Thoracic aorta (tissue), 2 donors: Measurements from ENCODE around the gene PFKL. TPM values are rescaled to one million over a fixed set of nuclear protein-coding genes. Genes with fewer than 3 reads are reported as not detected.

Experiments
- ATAC-seq: fragments of 150-250 bp; one replicate; pipeline ENCODE4 v1.8.0; 2017; ENCODE audit warnings: low read depth; ENCODE audit not compliant: insufficient number of reproducible peaks, low FRiP score
- DNase-seq: peaks from one replicate; pipeline ENCODE4 v3.0.0-alpha.2; 2020; ENCODE audit warnings: low spot score
- H3K27ac ChIP-seq, 2 donors: fragments of 200-600 bp; sonication (generic); 1 replicate in 1 of 2; 2 replicates in 1 of 2; pipeline ENCODE4 v1.5.1; 2016; ENCODE audit warnings: mild to moderate bottlenecking in 2 of 2, moderate library complexity in 2 of 2
- H3K27me3 ChIP-seq: fragments of 200-600 bp; sonication (generic); replicated peaks from 2 replicates; pipeline ENCODE4 v1.6.0; 2016; ENCODE audit warnings: mild to moderate bottlenecking; ENCODE audit not compliant: insufficient read depth
- H3K36me3 ChIP-seq: fragments of 200-600 bp; sonication (generic); one replicate; pipeline ENCODE4 v1.5.1; 2016
- H3K4me1 ChIP-seq, 2 donors: fragments of 200-600 bp; sonication (generic); 1 replicate in 1 of 2; 2 replicates in 1 of 2; pipeline versions ENCODE4 v1.5.1 to v1.6.0; 2016; ENCODE audit warnings: low read depth in 2 of 2, mild to moderate bottlenecking in 1 of 2; ENCODE audit not compliant: control insufficient read depth in 1 of 2
- H3K4me3 ChIP-seq: fragments of 200-600 bp; sonication (generic); 2 replicates; pipeline ENCODE4 v1.5.1; 2016; ENCODE audit warnings: mild to moderate bottlenecking
- H3K9me3 ChIP-seq: fragments of 200-600 bp; sonication (generic); 2 replicates; pipeline ENCODE4 v1.5.1; 2016
- CTCF ChIP-seq: fragments of 200-600 bp; sonication (generic); IDR thresholded peaks from one replicate; pipeline ENCODE4 v1.5.1; 2019; ENCODE audit warnings: antibody characterized with exemption
- total RNA-seq, 2 donors: library from RNA; depleted of rRNA; stranded (reverse); fragments of >200 nt; gene quantifications; one replicate each; pipeline versions ENCODE4 v1.1.0 to v1.2.3, GENCODE V29; 2016

The PFKL gene
- total RNA-seq, 2 donors from 2014 or later = 91.0 to 119 TPM

- no peaks in the 10 kb centered on the region for H3K36me3 ChIP-seq
- DNase-seq (no peak), ATAC-seq (no peak)
- H3K9me3 ChIP-seq = no peaks in the 10 kb centered on the region
- H3K4me1 ChIP-seq = peaks cover 0 to 5% of the 10 kb centered on the region in 2 donors
- TF ChIP-seq CTCF = no peak
- H3K27ac ChIP-seq = no peak overlapping the region
- no peaks in the 10 kb centered on the region for H3K27me3 ChIP-seq
- H3K4me3 ChIP-seq = no peak overlapping the region
Measured at GRCh38 chr21:44368711-44369446, 69.0 kb downstream of the PFKL start.

GRCh38 chr21:44370027-44370735 lies 70.3 kb downstream of the PFKL start:
- Histone ChIP-seq H3K36me3 (no peaks in the 10 kb centered on the region), H3K27me3 (no peaks in the 10 kb centered on the region), H3K27ac (no peak overlapping the region), H3K4me1 (peaks cover 0 to 5% of the 10 kb centered on the region in 2 donors), H3K4me3 (no peak overlapping the region), H3K9me3 (no peaks in the 10 kb centered on the region)
- DNase-seq = no peak
- no peak for ATAC-seq
- no peak for TF ChIP-seq CTCF

GRCh38 chr21:44370786-44371410 lies 71.0 kb downstream of the PFKL start:
- no peak for TF ChIP-seq CTCF
- Histone ChIP-seq H3K36me3 (no peaks in the 10 kb centered on the region), H3K27me3 (no peaks in the 10 kb centered on the region), H3K9me3 (no peaks in the 10 kb centered on the region), H3K4me1 (peaks cover 0 to 5% of the 10 kb centered on the region in 2 donors), H3K4me3 (no peak overlapping the region), H3K27ac (no peak overlapping the region)
- ATAC-seq (no peak), DNase-seq (no peak)

GRCh38 chr21:44371596-44371995 lies 71.7 kb downstream of the PFKL start:
- Histone ChIP-seq H3K27me3 (no peaks in the 10 kb centered on the region), H3K27ac (no peak overlapping the region)
- no peak for DNase-seq

More at GRCh38 chr21:44371596-44371995, 71.7 kb downstream of the PFKL start:
- peaks cover 0 to 5% of the 10 kb centered on the region in 2 donors for H3K4me1 ChIP-seq
- ATAC-seq = no peak
- H3K9me3 ChIP-seq = no peaks in the 10 kb centered on the region
- H3K4me3 ChIP-seq = no peak overlapping the region
- TF ChIP-seq CTCF = no peak
- no peaks in the 10 kb centered on the region for H3K36me3 ChIP-seq
